ENCODE data around the gene MCC.

The MCC gene

GRCh38 chr5:113282472-113282871, 205.8 kb downstream of the MCC start:
- H3K27ac ChIP-seq (replicated peaks) = no peak overlapping the region
- TF ChIP-seq, protein P1, sequence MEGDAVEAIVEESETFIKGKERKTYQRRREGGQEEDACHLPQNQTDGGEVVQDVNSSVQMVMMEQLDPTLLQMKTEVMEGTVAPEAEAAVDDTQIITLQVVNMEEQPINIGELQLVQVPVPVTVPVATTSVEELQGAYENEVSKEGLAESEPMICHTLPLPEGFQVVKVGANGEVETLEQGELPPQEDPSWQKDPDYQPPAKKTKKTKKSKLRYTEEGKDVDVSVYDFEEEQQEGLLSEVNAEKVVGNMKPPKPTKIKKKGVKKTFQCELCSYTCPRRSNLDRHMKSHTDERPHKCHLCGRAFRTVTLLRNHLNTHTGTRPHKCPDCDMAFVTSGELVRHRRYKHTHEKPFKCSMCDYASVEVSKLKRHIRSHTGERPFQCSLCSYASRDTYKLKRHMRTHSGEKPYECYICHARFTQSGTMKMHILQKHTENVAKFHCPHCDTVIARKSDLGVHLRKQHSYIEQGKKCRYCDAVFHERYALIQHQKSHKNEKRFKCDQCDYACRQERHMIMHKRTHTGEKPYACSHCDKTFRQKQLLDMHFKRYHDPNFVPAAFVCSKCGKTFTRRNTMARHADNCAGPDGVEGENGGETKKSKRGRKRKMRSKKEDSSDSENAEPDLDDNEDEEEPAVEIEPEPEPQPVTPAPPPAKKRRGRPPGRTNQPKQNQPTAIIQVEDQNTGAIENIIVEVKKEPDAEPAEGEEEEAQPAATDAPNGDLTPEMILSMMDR (IDR thresholded peaks at IDR 0.05; ENCODE audit: insufficient read depth, low read length) = no peak
- TF ChIP-seq GABPA (IDR thresholded peaks at IDR 0.05; ENCODE audit: low read depth) (no peak), POLR2AphosphoS5 (IDR thresholded peaks at IDR 0.05; ENCODE audit: low read depth) (no peak), SPI1 (IDR thresholded peaks at IDR 0.05; ENCODE audit: borderline replicate concordance, low read depth) (no peak), REST (IDR thresholded peaks at IDR 0.05; ENCODE audit: insufficient replicate concordance, low read depth) (no peak)
- H3K4me3 ChIP-seq (replicated peaks; ENCODE audit: insufficient read depth, low read length) = no peak overlapping the region
- H3K27me3 ChIP-seq (ENCODE audit: insufficient read depth, poor library complexity, severe bottlenecking) = no peaks in the 10 kb centered on the region
- DNase-seq (ENCODE audit: low read depth in 1 of 2, low spot score in 1 of 2) = no peak

- TF ChIP-seq GABPA (IDR thresholded peaks at IDR 0.05; ENCODE audit: low read depth) (no peak), POLR2AphosphoS5 (IDR thresholded peaks at IDR 0.05; ENCODE audit: low read depth) (no peak), REST (IDR thresholded peaks at IDR 0.05; ENCODE audit: insufficient replicate concordance, low read depth) (no peak), SPI1 (IDR thresholded peaks at IDR 0.05; ENCODE audit: borderline replicate concordance, low read depth) (no peak)
- TF ChIP-seq, protein P1 (IDR thresholded peaks at IDR 0.05; ENCODE audit: insufficient read depth, low read length) = no peak
- DNase-seq (ENCODE audit: low read depth in 1 of 2, low spot score in 1 of 2) = no peak
- no peak overlapping the region for H3K4me3 ChIP-seq (replicated peaks; ENCODE audit: insufficient read depth, low read length)
- no peak overlapping the region for H3K27ac ChIP-seq (replicated peaks)
- no peaks in the 10 kb centered on the region for H3K27me3 ChIP-seq (ENCODE audit: insufficient read depth, poor library complexity, severe bottlenecking)
Measured at GRCh38 chr5:113281194-113281593, 207.1 kb downstream of the MCC start.

DNA sequence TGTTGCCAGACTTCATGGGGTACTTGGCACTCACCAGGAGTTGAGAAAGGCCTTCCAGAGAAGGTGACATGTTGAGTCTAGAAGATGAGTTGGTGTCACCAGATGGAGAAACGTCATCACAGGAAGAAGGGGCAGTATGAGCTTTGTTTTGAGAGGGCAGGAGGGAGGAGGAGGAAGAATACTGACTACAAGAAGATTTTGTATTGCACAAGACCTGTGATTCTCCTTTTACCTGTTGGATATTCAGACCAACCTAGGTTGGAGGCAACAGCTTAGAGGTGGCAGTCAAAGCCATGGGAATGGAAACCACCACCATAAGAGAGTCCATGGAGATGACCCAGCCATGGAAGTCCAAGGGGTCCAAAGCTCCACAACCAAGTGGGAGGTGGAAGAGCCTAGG, 207.7 kb downstream of the MCC start:
- Histone ChIP-seq H3K27ac (replicated peaks) (no peak overlapping the region), H3K4me3 (replicated peaks; ENCODE audit: insufficient read depth, low read length) (no peak overlapping the region), H3K27me3 (ENCODE audit: insufficient read depth, poor library complexity, severe bottlenecking) (no peaks in the 10 kb centered on the region)
- TF ChIP-seq POLR2AphosphoS5 (IDR thresholded peaks at IDR 0.05; ENCODE audit: low read depth) = no peak
- TF ChIP-seq, protein P1 (IDR thresholded peaks at IDR 0.05; ENCODE audit: insufficient read depth, low read length) = no peak
- no peak for TF ChIP-seq REST (IDR thresholded peaks at IDR 0.05; ENCODE audit: insufficient replicate concordance, low read depth)
- TF ChIP-seq GABPA (IDR thresholded peaks at IDR 0.05; ENCODE audit: low read depth) = no peak
- no peak for TF ChIP-seq SPI1 (IDR thresholded peaks at IDR 0.05; ENCODE audit: borderline replicate concordance, low read depth)
- DNase-seq (ENCODE audit: low read depth in 1 of 2, low spot score in 1 of 2) = no peak
